Activated T-helper 1 cell treated with anti-CD3 and anti-CD28 coated beads, Interleukin-2, amount 50 U/mL, for 16 hours (primary cell): ENCODE results near the gene CACNA1D.
"Not testable (repeated sequence)": the region's sequence is repeated elsewhere in the genome, so short reads cannot be mapped to it uniquely, and the experiment has no call there.

ENCODE experiments used
- DNase-seq, 2 donors: peaks; one replicate each; pipeline ENCODE4 v3.0.0-alpha.2; 2020; ENCODE audit warnings: low read depth in 1 of 2, low spot score in 1 of 2

The CACNA1D gene

DNA sequence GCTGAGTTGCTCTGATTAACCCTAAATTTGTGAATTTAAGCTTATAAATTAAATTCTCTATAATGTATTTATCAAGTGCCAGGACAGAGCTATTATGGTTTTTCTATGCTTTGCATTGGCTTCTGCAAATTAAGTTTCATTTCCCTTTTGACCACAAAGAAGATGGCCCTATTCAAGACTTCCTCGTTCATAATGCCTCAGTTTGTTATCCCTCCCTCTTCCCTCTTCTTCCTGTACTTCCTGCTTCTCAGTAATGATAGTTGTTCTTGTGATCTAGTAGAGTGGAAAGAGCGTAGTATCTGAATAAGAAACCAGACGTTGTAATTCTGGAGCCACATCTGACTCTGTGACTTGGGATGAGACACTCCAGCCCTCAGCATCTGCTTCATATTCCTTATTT is 118.7 kb downstream of the CACNA1D start:
- DNase-seq, result no peak

DNA sequence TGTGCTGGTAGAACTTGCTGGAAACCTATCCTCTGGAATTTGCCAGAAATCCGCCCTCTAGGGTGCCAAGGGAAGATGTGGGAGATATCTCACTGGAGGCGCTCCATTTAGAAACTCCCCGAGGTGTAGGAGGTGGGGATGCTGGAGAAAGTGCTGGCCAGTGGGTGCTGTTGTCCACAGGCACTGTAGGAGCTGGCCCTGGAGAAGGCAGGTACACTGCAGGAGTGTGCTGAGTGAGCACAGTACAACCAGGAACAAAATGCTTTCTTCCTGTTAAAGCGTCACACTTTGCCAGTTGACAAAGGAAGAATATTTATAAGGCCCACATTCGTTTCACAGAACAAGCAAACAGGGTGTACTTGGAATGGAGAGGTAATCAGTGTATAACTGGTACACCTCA is 119.9 kb downstream of the CACNA1D start:
- DNase-seq, result no peak

DNA sequence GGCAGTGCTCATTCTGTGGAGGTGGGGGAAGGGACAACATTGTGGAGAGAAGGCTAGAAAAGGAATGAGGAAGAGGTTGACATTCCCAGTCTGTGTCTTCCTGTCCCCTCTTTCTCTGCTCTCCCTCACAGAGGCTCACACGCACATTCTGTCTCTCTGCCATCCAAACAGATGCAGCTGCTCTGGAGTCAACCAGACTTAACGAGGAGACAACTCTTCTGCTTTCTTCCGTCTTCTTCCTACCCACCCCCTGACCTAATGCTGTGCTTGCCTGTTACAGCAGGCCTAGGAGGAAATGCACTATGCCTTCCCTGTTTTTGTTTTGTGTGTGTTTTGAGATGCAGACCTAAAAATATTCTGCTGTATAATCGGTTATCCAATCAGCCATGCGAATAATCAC is 121.9 kb downstream of the CACNA1D start:
- DNase-seq, result no peak

DNA sequence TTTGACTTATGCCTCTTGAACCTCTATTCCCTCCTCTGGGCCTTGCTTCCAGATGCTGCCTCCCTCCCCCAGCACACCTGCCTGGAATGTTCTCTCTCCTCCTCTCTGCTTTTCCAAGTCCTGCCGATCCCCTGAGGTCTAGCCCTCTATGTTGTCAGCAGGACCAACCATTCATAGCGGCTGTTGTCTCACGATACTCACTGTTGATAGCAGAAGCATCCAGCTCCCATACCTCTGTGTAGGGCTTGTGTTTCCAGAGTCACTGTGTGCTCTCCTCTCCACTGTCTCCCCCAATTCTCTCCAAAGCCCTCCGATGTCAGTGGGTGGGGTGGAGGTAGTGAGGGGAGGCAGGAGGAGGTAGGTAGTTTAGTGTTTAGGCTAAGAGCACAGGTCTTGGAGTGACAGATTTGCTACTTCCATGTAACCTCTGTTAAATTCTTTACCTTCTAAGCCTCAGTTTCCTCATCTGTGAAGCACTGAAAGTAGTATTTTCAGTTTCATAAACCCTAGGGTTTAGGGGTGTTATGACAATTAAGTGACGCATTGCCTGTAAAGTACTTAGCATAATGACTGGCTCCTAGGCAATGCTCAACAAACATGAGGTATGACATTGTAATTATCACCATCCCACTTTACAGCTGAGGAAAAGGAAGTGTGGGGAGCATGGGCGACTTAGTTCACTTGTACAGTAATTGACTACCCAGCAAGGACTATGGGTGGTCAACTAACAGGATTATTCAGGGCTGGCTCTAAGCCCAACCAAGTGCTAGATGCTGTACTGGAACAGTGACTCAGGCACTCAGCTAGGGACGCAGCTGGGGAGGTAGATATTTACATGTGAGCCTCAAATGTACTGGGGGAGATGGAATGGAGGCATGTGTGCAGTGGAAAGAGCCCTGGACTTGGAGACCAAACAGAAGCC is 122.8 kb downstream of the CACNA1D start:
- no peak for DNase-seq

DNA sequence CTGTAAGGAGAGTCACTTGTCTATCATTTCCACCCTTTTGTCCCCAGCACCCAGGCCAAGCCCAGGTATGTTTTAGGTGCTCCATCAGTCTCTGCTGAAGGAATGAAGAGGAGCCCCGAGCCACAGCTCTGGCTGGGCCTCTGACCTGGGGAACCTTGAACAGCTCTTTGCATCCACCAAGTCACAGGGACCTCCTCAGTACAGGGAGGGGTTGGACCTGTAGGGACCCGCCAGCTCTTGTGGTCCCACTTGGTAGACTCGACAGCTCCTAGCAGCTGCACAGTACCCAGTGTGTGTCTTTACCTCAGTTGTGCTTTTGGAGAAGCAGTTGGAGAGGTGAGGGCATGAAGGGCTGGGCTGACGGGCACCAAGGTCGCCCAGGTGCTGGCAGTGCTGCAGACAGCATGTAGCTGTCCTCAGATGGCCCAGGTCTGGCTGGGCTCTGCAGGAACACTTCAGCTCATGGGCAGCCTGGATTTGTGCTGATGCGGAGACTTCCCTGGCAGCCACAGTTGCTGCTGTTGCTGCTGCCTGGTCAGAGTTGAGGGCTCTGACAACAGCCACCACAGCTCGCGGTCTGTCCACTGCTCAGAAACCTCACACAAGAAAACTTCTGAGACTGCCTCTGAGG is 123.6 kb downstream of the CACNA1D start:
- DNase-seq, result no peak

DNA sequence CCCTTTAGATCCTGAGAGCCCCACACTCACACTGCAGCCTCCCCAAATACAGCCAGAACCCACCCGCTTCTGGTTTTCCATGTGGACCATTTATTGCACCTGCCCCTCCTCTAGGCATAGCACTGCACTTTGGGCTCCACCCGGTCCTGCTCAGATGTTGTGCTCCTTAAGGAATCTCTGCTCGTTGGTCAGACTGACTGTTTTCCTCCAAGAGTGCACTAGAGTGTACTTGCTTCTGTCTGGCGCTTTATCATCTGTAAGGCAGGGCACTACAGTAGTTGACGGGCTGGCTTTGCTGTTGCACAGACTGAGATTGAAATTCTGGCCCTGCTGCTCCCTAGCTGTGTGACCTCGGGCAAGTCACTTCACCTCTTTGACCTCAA is 124.1 kb downstream of the CACNA1D start:
- no peak for DNase-seq

DNA sequence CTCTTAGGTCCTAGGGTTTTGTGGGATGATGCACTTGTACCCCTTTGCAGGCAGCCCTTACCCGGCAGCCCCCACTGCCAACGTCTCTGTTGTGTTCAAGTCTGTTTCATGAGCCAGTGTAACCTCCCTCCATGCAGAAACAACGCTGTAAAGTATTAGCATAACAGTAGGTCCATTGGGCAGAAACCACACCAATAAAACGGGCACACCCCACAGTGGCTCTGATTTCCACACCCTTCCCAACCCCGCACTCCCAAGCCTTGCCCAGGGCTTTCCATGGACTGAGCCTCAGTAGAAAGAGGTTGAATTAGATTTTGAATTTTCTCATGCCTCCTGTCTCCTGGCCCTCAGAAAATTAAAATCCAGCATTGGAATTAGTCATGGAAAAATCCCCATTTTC is 124.5 kb downstream of the CACNA1D start:
- DNase-seq, result no peak

DNA sequence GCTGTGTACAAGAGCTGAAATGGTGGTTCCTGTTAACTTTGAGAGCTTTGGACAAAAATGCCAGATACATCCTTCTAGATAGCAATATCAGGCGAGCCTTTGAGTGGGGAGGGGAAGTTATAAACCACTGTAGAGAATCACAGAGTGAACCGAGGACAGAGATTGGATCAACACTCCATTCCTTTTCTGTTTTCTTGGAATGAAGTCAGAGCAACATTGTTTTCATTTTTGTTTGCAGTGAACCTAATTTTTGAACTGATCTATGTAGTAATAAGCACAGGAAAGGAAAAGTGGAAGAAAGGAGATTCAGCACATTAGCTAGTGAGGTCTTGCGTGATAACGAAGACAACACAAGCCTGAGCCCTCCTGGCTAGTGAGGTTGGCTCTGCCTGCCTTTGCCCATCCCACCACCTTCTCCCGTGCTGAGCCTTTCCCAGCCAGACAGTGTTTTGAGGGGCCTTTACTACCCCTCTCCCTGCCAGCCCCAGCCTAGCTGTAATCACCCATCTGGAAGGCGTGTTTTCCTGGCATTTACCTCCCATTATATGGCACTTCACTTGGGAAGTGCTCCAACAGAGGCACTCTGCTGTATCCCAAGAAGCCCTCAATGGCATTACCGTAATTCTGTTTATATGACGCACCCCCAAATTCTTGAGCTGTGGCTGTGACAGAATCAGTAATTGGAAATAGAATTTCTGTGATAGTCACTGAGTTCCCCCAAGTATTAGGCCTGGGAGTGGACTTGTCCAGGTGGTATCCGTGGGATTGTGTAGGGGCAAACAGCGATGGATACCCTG is 129.8 kb downstream of the CACNA1D start:
- DNase-seq, result no peak

DNA sequence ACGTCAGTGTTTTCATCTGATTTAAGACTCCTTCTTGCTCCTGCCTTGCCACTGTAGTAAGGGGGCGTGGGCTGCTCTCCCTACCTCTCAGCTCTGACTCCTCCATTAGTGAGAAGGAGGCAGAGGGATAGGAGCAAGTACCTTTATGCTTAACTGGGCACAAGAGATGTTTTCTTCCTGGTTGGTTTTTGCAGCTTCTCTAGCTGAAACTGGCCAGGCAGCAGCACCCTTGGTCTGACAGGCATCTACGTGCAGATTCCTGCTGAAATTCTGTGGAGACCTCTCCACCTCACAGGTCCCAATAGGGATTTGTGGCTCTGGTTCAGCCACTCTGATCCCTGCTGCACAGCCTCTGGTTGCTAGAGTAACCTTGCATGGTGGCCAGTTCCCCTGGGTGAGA is 132.5 kb downstream of the CACNA1D start:
- DNase-seq, result no peak

DNA sequence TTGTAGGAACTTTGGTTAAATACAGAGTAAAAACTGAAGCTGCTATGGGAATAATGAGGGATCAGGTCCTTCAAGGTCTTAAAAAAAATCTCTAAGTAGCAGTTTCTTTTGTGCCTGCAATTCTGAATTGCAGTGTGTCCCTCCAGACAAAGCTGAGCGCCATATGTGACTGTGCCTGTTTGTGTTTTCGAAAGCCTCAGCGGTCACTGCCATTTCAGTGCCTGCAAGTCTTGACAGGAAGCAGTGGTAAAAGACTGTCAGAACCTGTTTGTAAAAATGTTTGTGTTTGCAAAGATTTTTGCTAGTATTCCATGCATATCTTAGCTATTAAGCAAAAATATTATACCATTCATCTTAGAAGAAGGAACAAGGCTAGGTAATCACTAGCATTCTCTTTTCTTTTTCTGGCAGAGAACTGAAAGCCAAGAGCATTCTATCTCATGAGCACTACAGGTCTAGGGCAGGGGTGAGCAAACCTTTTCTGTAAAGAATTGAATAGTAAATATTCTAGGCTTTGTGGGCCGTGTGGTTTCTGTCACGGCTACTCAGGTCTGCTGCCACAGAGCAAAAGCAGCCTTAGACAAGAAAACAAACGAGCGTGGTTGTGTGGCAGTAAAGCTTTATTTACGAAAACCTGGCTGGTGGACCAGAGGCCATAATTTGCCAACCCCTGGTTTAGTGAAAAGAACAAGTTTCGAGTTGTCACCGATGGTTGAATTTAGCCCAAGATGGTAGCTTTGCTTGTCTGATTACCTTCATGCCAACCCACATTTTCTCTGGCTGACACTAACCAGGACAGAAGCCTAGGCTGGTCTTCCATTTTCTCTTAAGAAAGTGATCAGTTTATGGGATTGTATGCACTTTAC is 134.4 kb downstream of the CACNA1D start:
- no peak for DNase-seq

DNA sequence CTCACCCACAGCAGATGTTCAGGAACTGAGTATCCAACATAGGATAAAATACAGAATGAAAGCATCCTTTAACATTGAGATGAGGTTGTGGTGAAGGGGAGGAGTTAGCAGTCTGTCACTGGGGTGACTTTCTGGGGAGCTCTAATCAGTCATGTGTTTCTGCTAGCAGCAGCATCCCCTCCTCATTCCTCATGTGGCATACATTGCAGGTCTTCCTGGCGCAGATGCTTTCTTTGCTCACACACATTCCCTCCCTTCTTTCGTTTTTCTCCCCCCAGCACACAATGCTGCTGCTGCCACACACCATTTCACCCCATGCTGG is 135.0 kb downstream of the CACNA1D start:
- DNase-seq, result no peak

DNA sequence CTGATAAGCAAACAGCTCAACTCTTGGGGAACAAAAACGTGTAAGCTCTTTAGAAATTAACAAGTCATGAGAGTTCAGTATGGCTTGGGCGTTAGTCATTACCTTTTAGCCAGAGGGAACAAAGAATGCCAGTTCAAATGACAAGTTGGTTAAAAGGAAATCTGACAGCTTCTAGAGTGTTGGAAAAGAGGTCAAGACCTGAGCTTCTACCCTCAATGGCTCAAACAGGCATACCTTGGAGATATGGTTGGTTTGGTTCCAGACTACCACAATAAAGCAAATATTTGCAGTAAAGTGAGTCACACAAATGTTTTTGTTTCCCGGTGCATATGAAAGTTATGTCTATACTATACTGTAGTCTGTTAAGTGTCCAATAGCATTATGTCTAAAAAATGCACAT is 136.1 kb downstream of the CACNA1D start:
- no peak for DNase-seq

DNA sequence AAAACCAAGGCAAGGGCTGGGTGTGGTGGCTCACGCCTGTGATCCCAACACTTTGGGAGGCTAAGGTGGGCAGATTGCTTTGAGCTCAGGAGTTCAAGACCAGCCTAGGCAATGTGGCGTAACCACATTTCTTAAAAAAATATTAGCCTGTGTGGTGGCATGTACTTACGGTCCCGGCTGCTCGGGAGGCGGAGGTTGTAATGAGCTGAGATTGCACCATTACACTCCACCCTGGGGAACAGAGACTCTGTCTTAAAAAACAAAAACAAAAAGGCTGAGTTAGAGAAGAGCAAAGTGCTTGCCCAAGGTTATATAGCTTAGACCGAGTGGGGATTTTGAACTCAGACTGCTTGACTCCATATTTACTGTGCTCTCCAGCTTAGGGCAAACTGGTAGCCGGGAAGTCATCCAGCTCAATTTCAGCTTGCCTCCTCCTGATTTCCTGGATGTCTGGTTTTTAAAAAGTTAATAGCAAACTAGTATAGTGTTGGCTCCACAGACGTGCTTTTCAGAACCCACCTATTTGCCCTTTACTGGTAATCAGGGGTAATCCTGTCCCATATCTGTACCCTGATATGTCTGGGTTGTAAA is 138.9 kb downstream of the CACNA1D start:
- no peak for DNase-seq

DNA sequence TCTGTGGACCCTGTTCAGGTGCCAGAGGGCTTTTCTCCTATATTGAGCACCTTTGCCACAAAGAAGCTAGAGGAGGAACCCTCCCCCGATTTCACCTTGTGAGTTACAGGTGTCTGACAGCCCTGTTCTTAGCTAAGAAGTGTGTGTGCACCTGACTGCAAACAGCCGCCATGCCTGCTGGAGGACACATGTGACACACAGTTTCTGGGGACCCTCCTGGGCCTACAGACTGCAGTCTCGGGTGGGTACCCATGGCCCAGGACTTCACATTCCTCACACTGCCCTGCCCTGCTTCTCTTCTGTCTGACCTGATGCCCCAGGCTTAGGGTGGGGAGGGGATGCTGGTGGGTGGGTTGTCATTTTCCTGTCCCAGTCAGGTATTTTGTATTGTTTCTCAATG is 140.6 kb downstream of the CACNA1D start:
- no peak for DNase-seq

DNA sequence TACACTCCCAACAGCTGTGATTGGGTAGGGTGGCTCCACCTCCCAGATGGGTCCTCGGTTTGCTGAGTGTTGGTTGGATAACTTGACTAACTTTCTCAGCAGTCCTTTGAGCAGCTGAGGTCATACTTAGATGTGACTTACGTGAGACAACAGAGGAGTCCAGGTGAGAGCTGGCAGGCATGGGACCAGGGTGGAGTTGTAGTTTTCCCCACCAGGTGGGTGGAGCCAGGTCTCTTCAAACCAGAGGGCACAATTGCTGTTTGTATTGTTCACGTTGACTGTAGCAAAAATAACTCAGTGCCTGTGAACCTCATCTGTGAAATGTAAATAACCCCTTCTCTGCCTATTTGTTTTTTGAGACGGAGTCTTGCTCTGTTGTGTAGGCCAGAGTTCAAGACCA is 144.4 kb downstream of the CACNA1D start:
- not testable (repeated sequence) for DNase-seq

DNA sequence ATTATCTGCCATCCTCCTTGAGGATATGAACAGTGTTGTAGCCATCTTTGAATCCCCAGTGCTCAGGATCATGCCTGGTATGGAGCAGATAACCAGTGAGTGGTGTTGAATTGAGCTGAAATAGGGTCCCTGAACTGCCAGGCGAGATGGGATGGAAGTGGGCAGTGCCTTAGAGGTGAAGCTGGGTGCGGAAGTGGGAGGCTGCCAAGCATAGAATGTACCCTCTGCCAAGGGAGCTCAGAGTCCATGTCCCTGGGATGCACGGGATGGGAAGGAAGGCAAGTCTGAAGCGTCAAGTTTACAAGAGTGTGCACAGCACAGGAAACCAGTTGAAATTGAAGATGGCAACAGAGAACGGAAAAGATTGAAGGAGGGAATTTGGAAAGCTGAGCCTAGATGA is 147.0 kb downstream of the CACNA1D start:
- no peak for DNase-seq

DNA sequence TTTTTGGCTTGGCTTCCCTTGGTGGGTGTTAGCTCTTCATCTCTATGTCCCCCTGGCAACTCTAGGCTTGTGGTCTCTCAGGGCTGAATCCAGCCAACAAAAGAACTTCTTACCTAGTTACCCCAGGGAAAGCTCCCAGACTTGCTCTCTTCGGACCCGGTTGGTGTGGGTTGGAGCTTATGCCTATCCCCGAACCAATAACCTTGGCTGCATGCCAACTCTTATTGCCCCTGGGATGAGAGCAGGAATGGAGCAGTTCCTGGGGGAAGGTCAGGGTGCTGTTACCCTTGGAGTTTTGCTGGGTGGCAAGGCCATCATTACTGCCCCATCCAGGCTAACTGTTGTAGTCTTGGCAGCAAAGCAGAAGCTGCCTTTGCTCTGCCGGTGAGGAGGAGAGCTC is 147.8 kb downstream of the CACNA1D start:
- DNase-seq, result no peak

DNA sequence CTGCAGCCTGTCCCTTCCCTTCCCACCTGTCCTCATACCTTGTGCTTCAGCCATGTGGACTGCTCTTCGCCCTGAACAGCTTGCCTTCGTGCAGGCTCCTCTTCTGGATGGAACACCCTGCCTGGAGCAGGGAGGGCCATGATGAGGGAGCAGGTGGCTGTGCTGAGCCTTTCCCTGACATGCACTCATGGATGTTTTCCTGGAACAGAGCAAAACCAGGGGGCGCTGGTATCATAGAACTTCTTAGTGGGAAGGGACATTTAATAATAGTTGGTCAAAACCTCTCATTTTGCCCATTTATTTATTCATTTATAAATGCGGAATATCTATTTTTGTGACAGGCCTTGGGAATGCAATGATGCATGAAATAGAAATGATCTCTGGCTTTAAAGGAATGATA is 149.3 kb downstream of the CACNA1D start:
- no peak for DNase-seq

DNA sequence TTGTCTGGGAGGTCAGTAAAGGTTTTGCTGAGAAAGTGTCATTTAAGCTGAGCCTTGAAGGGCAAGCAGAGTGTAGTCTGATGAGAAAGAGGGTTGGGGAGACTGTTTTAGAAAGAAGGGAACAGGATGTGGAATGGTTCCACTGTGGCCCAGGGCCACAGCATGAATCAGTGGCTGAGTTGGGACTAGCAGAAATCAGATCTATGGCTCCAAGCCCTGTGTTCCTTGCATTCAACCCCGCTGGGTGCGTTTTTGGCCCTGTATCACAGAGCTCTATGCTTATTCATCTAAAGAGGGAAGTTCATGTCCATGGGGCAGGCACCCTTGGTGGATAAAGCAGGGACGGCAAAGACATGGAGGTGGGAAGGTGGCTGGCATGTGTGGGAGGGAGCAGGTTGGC is 151.3 kb downstream of the CACNA1D start:
- DNase-seq, result no peak

DNA sequence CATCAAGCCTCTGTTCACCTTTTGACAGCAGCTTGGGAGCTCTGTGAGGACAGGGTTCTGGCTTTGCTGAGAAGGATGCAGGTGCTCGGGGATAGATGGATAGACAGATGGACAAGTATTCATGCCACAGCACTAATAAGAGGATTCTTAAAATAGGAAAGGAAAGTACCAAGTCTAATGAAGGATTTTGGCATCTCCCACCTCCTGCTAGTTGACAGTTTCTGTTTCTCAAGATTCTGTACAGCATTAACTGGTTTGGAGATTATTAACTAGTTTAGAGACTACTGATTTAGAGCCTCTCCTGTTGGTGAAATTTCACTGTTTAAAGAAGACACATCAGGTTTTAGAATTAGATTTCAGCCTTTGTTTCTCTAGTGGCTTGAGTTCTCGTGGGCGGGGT is 152.3 kb downstream of the CACNA1D start:
- no peak for DNase-seq

DNA sequence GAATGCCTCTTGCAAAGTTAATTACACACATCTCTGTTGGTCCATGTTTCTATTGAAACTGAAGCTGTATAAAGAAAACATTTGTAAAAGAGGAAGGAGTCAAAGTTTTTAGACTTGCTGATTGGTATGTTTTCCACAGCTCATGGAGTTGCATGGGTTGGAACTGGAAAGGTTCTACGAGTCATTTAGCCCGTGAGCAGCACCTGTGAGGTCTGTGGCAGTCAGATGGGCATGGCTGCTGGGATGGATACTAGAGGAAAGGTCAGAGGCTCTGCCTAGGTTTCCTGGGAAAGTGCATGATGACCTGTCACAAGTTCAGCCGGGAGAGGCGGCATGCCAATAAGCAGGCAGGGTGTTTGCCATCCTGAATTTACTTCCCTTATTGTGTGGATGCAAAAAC is 155.4 kb downstream of the CACNA1D start:
- DNase-seq, result no peak
